HG03196 (cell line): ENCODE measurements around the gene DDX1.

Experiments used
- ATAC-seq: cut with Tn5 transposase; IDR thresholded peaks from one replicate; pipeline ENCODE4 v1.9.1; 2021; ENCODE audit not compliant: unreplicated experiment

Gene DDX1

GRCh38 chr2:15658911-15659310 lies 67.2 kb downstream of the DDX1 start:
- ATAC-seq = no peak

- no peak for ATAC-seq
Observed at GRCh38 chr2:15660491-15661294, 69.0 kb downstream of the DDX1 start.

GRCh38 chr2:15661295-15661569 lies 69.6 kb downstream of the DDX1 start:
- no peak for ATAC-seq

- no peak for ATAC-seq
Observed at GRCh38 chr2:15662026-15662425, 70.4 kb downstream of the DDX1 start.

- ATAC-seq = no peak
Observed at GRCh38 chr2:15662579-15662978, 70.9 kb downstream of the DDX1 start.

GRCh38 chr2:15663802-15664201 lies 72.1 kb downstream of the DDX1 start:
- no peak for ATAC-seq

GRCh38 chr2:15664273-15665066 lies 72.8 kb downstream of the DDX1 start:
- ATAC-seq = no peak

GRCh38 chr2:15665067-15665942 lies 73.6 kb downstream of the DDX1 start:
- no peak for ATAC-seq

GRCh38 chr2:15665943-15666460 lies 74.3 kb downstream of the DDX1 start:
- ATAC-seq = no peak

GRCh38 chr2:15666861-15667808 lies 75.5 kb downstream of the DDX1 start:
- no peak for ATAC-seq

GRCh38 chr2:15667809-15668556 lies 76.3 kb downstream of the DDX1 start:
- no peak for ATAC-seq

- ATAC-seq = no peak
Observed at GRCh38 chr2:15668611-15669305, 77.1 kb downstream of the DDX1 start.

GRCh38 chr2:15669375-15669910 lies 77.8 kb downstream of the DDX1 start:
- ATAC-seq = no peak

- no peak for ATAC-seq
Observed at GRCh38 chr2:15670469-15670868, 78.8 kb downstream of the DDX1 start.

GRCh38 chr2:15670981-15671380 lies 79.3 kb downstream of the DDX1 start:
- no peak for ATAC-seq

GRCh38 chr2:15671409-15671808 lies 79.7 kb downstream of the DDX1 start:
- no peak for ATAC-seq

- ATAC-seq = no peak
Observed at GRCh38 chr2:15671842-15672815, 80.5 kb downstream of the DDX1 start.
